Body of pancreas (tissue), 4 donors: Measurements from ENCODE around the gene SSTR3.

Experiments
- CTCF ChIP-seq, 7 experiments: fragments of 450-650 bp in 4 of 7; fragments of 200-600 bp in 3 of 7; sonication (generic) in 3 of 7; IDR thresholded peaks; one replicate each; pipeline ENCODE4 v1.5.1; 2016 to 2019; ENCODE audit warnings: antibody characterized with exemption in 7 of 7
- POLR2A ChIP-seq, 3 donors: fragments of 450-650 bp; IDR thresholded peaks; one replicate each; pipeline ENCODE4 v1.6.1; 2016; ENCODE audit warnings: antibody characterized with exemption in 3 of 3, mild to moderate bottlenecking in 2 of 3

- TF ChIP-seq CTCF (IDR thresholded peaks at IDR 0.05) (no peak), POLR2A (IDR thresholded peaks at IDR 0.05) (no peak)
Measured at GRCh38 chr22:37167176-37167980, 44.9 kb downstream of the SSTR3 start.
